HEK293 (cell line): ENCODE measurements around the gene FKBP5.

Source experiments
- CTCF ChIA-PET: fragments of 350-600 bp; formaldehyde crosslinking; extraction: SDS; loops from one replicate; lab custom pipeline; 2021; ENCODE audit warnings: antibody characterized with exemption; lab: Yijun Ruan, JAX
- POLR2A ChIA-PET: fragments of 300-600 bp; formaldehyde crosslinking; extraction: SDS; loops from one replicate; lab custom pipeline; 2020; ENCODE audit warnings: antibody characterized with exemption, inconsistent platforms; lab: Yijun Ruan, JAX
- H3K27ac ChIP-seq: fragments of 200-500 bp; sonication (Bioruptor generic); 2 replicates; pipeline ENCODE4 v1.5.1; 2014; ENCODE audit warnings: low read depth, low read length, control low read depth, inconsistent platforms; ENCODE audit errors: extremely low read depth
- H3K36me3 ChIP-seq, 2 experiments: fragments of 200-500 bp in 1 of 2; sonication (Bioruptor generic) in 1 of 2; 1 replicate in 1 of 2; 2 replicates in 1 of 2; pipeline ENCODE4 v1.5.1; 2014 to 2017; ENCODE audit warnings: inconsistent platforms in 2 of 2, low read length in 2 of 2; ENCODE audit not compliant: control insufficient read depth in 2 of 2, insufficient read depth in 1 of 2
- H3K4me1 ChIP-seq: fragments of 200-500 bp; sonication (Bioruptor generic); 2 replicates; pipeline ENCODE4 v1.5.1; 2014; ENCODE audit warnings: mild to moderate bottlenecking, low read length, inconsistent platforms; ENCODE audit not compliant: control insufficient read depth, insufficient read depth
- H3K4me3 ChIP-seq: 2 replicates; pipeline ENCODE4 v1.5.1; 2011; ENCODE audit warnings: low read depth, mild to moderate bottlenecking, control low read depth, low read length, moderate library complexity
- H3K9me3 ChIP-seq: fragments of 200-500 bp; sonication (Bioruptor generic); 2 replicates; pipeline ENCODE4 v1.5.1; 2014; ENCODE audit warnings: low read depth, low read length, inconsistent platforms; ENCODE audit not compliant: control insufficient read depth, insufficient read depth
- MEIS1 ChIP-seq: sonication (generic); formaldehyde crosslinking; IDR thresholded peaks from 2 replicates; pipeline ENCODE4 v1.8.1; 2022; ENCODE audit warnings: missing genetic modification reagents, mild to moderate bottlenecking, borderline replicate concordance
- SALL2 ChIP-seq: fragments of 450-650 bp; formaldehyde crosslinking; IDR thresholded peaks from 2 replicates; pipeline ENCODE4 v1.5.0; 2017; ENCODE audit warnings: missing biosample characterization, mild to moderate bottlenecking, missing genetic modification characterization, borderline replicate concordance
- SCRT2 ChIP-seq: fragments of 450-650 bp; formaldehyde crosslinking; IDR thresholded peaks from 2 replicates; pipeline ENCODE4 v1.5.1; 2016; ENCODE audit warnings: missing biosample characterization, missing genetic modification characterization
- ZBTB1 ChIP-seq: fragments of 450-650 bp; formaldehyde crosslinking; IDR thresholded peaks from 2 replicates; pipeline ENCODE4 v1.5.1; 2016; ENCODE audit warnings: missing biosample characterization, missing genetic modification characterization
- ZEB2 ChIP-seq: fragments of 450-650 bp; formaldehyde crosslinking; IDR thresholded peaks from 2 replicates; pipeline ENCODE4 v1.5.1; 2016; ENCODE audit warnings: missing biosample characterization, missing genetic modification characterization
- ZNF16 ChIP-seq: fragments of 450-650 bp; formaldehyde crosslinking; IDR thresholded peaks from 2 replicates; pipeline ENCODE4 v1.5.1; 2016; ENCODE audit warnings: low read depth, missing biosample characterization, missing genetic modification characterization
- ZNF214 ChIP-seq: fragments of 450-650 bp; formaldehyde crosslinking; IDR thresholded peaks from 2 replicates; pipeline ENCODE4 v1.5.1; 2017; ENCODE audit warnings: missing biosample characterization, mild to moderate bottlenecking, missing genetic modification characterization, borderline replicate concordance
- ZNF24 ChIP-seq: fragments of 450-650 bp; formaldehyde crosslinking; IDR thresholded peaks from 2 replicates; pipeline ENCODE4 v1.5.1; 2016; ENCODE audit warnings: missing biosample characterization, missing genetic modification characterization
- ZNF266 ChIP-seq: fragments of 450-650 bp; formaldehyde crosslinking; IDR thresholded peaks from 2 replicates; pipeline ENCODE4 v1.5.1; 2016; ENCODE audit warnings: missing biosample characterization, missing genetic modification characterization, low read depth
- ZNF335 ChIP-seq: fragments of 450-650 bp; formaldehyde crosslinking; conservative IDR thresholded peaks from 2 replicates; pipeline ENCODE4 v1.5.1; 2016; ENCODE audit warnings: missing biosample characterization, missing genetic modification characterization
- ZNF404 ChIP-seq: fragments of 450-650 bp; formaldehyde crosslinking; IDR thresholded peaks from 2 replicates; pipeline ENCODE4 v1.5.1; 2017; ENCODE audit warnings: missing biosample characterization, missing genetic modification characterization
- ZNF416 ChIP-seq: fragments of 450-650 bp; formaldehyde crosslinking; IDR thresholded peaks from 2 replicates; pipeline ENCODE4 v1.5.1; 2016; ENCODE audit warnings: missing biosample characterization, missing genetic modification characterization
- ZNF558 ChIP-seq: fragments of 450-650 bp; formaldehyde crosslinking; IDR thresholded peaks from 2 replicates; pipeline ENCODE4 v1.5.1; 2016; ENCODE audit warnings: missing biosample characterization, missing genetic modification characterization
- ZNF623 ChIP-seq: fragments of 450-650 bp; formaldehyde crosslinking; IDR thresholded peaks from 2 replicates; pipeline ENCODE4 v1.5.1; 2016; ENCODE audit warnings: missing biosample characterization, missing genetic modification characterization
- ZNF629 ChIP-seq: fragments of 450-650 bp; formaldehyde crosslinking; IDR thresholded peaks from 2 replicates; pipeline ENCODE4 v1.5.1; 2017; ENCODE audit warnings: missing biosample characterization, missing genetic modification characterization
- ZNF701 ChIP-seq: fragments of 450-650 bp; formaldehyde crosslinking; IDR thresholded peaks from 2 replicates; pipeline ENCODE4 v1.5.1; 2016; ENCODE audit warnings: missing biosample characterization, missing genetic modification characterization
- ZNF776 ChIP-seq: fragments of 450-650 bp; formaldehyde crosslinking; IDR thresholded peaks from 2 replicates; pipeline ENCODE4 v1.5.0; 2017; ENCODE audit warnings: missing biosample characterization, missing genetic modification characterization, borderline replicate concordance
- ZNF791 ChIP-seq: fragments of 450-650 bp; formaldehyde crosslinking; IDR thresholded peaks from 2 replicates; pipeline ENCODE4 v1.5.1; 2016; ENCODE audit warnings: missing biosample characterization, missing genetic modification characterization
- ZSCAN30 ChIP-seq: fragments of 450-650 bp; IDR thresholded peaks from 2 replicates; pipeline ENCODE4 v1.5.1; 2018; ENCODE audit warnings: missing biosample characterization, mild to moderate bottlenecking, missing genetic modification characterization, moderate library complexity
- ZXDB ChIP-seq: fragments of 450-650 bp; formaldehyde crosslinking; IDR thresholded peaks from 2 replicates; pipeline ENCODE4 v1.5.1; 2016; ENCODE audit warnings: missing biosample characterization, missing genetic modification characterization
- TF ChIP-seq, protein P1 (sequence below): fragments of 450-650 bp; formaldehyde crosslinking; IDR thresholded peaks from 2 replicates; pipeline ENCODE4 v1.5.1; 2016; ENCODE audit warnings: missing biosample characterization, missing genetic modification characterization

FKBP5 gene

DNA sequence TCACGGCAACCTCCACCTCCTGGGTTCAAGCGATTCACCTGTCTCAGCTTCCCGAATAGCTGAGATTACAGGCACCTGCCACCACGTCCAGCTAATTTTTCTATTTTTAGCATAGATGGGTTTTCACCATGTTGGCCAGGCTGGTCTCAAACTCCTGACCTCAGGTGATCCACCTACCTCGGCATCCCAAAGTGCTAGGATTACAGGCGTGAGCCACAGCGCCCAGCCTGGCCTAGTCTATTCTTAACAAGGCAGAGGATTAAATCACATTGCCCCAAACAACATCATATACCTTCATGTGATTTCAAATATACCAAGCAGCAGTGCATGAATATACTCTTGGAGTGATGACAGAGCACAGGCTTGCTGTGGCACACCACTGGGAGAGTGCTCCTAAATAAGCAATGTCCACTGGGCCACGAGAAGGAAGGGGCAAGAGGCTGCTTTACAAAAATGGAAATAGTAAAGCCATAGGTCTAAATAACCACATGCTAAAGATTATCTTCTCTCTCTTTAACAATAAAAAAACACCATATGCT is 99.4 kb downstream of the FKBP5 start:
- H3K4me1 ChIP-seq = no peaks in the 10 kb centered on the region
- H3K27ac ChIP-seq = no peak overlapping the region
- no peak for TF ChIP-seq ZSCAN30 (tag by site-specific recombination)
- TF ChIP-seq ZNF416 (tag by site-specific recombination) = no peak
- TF ChIP-seq ZEB2 (tag by site-specific recombination) = no peak
- TF ChIP-seq SALL2 (tag by site-specific recombination) = no peak
- no peak for TF ChIP-seq ZNF623 (tag by site-specific recombination)
- TF ChIP-seq ZNF24 (tag by site-specific recombination) = no peak
- no peak for TF ChIP-seq ZNF335 (tag by site-specific recombination)
- TF ChIP-seq ZNF214 = no peak
- TF ChIP-seq ZNF404 (tag by site-specific recombination) = no peak
- no peak for TF ChIP-seq ZNF629
- no peak for TF ChIP-seq MEIS1 (CRISPR knock-in tag)
- TF ChIP-seq ZNF791 = no peak
- ChIA-PET POLR2A (no interaction called here), CTCF (interaction anchor here (6.6 kb wide), 1 partner anchor 149 kb away, joined by 98 read pairs; the partner anchor contains the start of gene ARMC12)
- peaks cover 14 to 17% of the 10 kb centered on the region in 2 experiments; a peak in 2 of 3 replicates for H3K36me3 ChIP-seq
- H3K4me3 ChIP-seq = no peak overlapping the region
- no peaks in the 10 kb centered on the region for H3K9me3 ChIP-seq

- TF ChIP-seq ZNF266 (tag by site-specific recombination) (no peak), ZNF776 (no peak), ZNF16 (tag by site-specific recombination) (no peak), ZNF701 (no peak), ZXDB (tag by site-specific recombination) (no peak)
- TF ChIP-seq, protein P1, sequence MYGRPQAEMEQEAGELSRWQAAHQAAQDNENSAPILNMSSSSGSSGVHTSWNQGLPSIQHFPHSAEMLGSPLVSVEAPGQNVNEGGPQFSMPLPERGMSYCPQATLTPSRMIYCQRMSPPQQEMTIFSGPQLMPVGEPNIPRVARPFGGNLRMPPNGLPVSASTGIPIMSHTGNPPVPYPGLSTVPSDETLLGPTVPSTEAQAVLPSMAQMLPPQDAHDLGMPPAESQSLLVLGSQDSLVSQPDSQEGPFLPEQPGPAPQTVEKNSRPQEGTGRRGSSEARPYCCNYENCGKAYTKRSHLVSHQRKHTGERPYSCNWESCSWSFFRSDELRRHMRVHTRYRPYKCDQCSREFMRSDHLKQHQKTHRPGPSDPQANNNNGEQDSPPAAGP = no peak
- no peak overlapping the region for H3K4me3 ChIP-seq
- H3K27ac ChIP-seq = no peak overlapping the region
- H3K9me3 ChIP-seq = no peaks in the 10 kb centered on the region
- ChIA-PET POLR2A (no interaction called here), CTCF (interaction anchor here (0.6 to 6.6 kb wide), 6 partner anchors 34 to 151 kb away, joined by 3 to 98 read pairs (median 4); partner anchors contain the start of genes ARMC12 and FANCE)
- peaks cover 10 to 20% of the 10 kb centered on the region in 2 experiments; a peak in 2 of 3 replicates for H3K36me3 ChIP-seq
- no peaks in the 10 kb centered on the region for H3K4me1 ChIP-seq
Measured at GRCh38 chr6:35587167-35587566, 101.5 kb downstream of the FKBP5 start.

- Histone ChIP-seq H3K9me3 (no peaks in the 10 kb centered on the region), H3K27ac (no peak overlapping the region), H3K4me1 (no peaks in the 10 kb centered on the region), H3K36me3 (peaks cover 10 to 20% of the 10 kb centered on the region in 2 experiments; a peak in 2 of 3 replicates)
- POLR2A ChIA-PET = interaction anchor here (0.7 kb wide), 1 partner anchor 146 kb away, joined by 3 read pairs; no protein-coding TSS in a partner anchor
- TF ChIP-seq ZNF558 (no peak), SCRT2 (peak; percentile 53), ZBTB1 (no peak)
- TF ChIP-seq, all 188 proteins: peak for 1
- H3K4me3 ChIP-seq = no peak overlapping the region
- CTCF ChIA-PET = interaction anchor here (0.6 to 6.6 kb wide), 5 partner anchors 16 to 151 kb away, joined by 3 to 98 read pairs (median 4); partner anchors contain the start of genes ARMC12 and FANCE
Measured at GRCh38 chr6:35586542-35586941, 102.2 kb downstream of the FKBP5 start.
